Germinal center (tissue), 1 donor: ENCODE measurements around the gene DUOXA1.
A peak's percentile ranks its signal among the peaks of the same experiment; 100 is the strongest.

Experiments used
- DNase-seq: peaks from one replicate; pipeline ENCODE4 v3.0.0; 2012; ENCODE audit warnings: mixed read lengths, low spot score

DUOXA1 gene

DNA sequence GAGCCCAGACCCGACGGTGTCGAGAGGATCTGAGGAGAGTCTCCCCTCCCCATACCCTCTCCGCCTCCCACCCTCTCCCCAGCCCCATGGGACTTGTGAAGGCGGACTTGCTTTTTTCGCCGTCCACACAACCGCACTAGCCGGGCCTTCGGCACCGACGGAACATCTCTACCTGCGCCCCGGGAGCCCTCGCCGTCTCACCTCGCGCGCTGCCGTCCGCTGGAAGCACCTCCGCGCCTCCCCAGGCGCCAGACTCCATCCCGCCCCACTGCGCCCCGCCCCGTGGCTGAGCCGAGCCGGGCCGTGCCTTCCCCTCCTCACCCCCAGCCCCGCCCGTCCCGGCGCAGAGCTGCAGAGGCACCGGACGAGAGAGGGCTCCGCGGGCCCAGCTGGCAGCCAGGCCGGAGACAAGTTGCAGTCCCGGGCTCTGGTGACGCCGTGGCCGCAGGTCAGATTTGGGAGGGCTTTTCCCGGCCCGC, at the start of gene DUOXA1, which contains the start of gene DUOX1:
Gene DUOXA1, minus strand, starts transcription at position 229 of the 479 bp plus-strand sequence. CDS start 6,865 bp downstream, outside the sequence.
Gene DUOX1, plus strand, starts transcription at position 344 of the 479 bp plus-strand sequence. CDS start 1,973 bp downstream, outside the sequence.
- DNase-seq, result peak; percentile 51

DNA sequence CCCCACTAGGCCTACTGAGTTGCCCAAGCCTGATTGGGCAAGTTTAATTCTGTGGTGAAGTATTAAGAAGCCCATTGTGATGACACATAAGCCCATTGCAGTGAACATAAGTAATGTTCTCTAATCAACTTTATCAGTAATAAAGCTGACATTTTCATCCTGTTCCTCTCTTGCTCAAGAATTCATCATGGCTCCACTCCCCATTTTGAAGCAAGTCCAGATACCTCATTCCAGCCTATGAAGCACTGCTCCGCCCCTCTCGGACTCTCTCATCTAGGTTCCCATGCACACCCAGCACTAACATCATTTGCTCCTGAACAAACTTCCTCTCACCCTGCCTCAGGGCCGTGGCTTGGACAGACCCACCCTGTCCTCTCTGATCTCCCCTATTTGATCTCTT, 47.6 kb upstream of the DUOXA1 start:
- DNase-seq, result no peak

DNA sequence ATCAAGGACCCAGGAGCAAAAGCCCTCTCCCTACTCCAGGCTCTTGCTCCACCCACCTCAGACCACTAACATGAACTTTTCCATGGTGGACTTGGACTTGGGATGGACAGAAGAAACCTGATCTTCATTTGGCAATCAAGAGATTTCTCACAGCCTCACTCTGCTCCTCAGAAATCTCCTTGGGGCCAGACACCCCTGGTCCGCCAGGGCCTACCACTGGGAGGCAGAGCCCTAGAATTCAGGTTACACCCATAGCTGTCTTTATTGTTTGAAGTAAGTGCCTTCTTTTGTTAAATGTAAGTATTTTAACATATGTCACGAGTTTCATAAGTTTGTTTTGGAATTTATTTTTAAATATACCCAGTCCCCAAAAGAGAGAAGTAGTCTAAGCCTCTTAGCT, 44.9 kb upstream of the DUOXA1 start:
- no peak for DNase-seq

- no peak for DNase-seq
These were observed 44.4 kb upstream of the DUOXA1 start for GRCh38 chr15:45174069-45174468.

DNA sequence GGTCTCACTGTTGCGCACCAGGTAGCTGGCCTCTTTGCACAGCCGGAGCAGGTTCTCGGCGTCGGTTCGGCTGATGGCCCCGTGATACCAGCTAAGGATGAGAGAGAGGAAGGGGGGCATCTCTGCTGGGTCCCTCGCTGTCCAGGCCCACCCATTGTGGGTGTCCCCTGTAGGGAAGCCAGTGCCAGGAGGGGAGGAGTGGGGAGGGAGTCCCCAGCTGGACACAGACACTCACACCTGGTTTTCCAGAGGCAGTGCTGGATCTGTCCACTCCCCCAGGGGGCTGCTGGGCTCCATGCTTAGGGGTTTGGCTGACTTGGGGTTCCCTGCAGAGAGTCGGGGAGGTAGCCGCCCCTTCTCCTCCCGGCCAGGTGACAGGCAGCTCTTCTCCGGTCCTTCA, 42.2 kb upstream of the DUOXA1 start:
- no peak for DNase-seq

DNA sequence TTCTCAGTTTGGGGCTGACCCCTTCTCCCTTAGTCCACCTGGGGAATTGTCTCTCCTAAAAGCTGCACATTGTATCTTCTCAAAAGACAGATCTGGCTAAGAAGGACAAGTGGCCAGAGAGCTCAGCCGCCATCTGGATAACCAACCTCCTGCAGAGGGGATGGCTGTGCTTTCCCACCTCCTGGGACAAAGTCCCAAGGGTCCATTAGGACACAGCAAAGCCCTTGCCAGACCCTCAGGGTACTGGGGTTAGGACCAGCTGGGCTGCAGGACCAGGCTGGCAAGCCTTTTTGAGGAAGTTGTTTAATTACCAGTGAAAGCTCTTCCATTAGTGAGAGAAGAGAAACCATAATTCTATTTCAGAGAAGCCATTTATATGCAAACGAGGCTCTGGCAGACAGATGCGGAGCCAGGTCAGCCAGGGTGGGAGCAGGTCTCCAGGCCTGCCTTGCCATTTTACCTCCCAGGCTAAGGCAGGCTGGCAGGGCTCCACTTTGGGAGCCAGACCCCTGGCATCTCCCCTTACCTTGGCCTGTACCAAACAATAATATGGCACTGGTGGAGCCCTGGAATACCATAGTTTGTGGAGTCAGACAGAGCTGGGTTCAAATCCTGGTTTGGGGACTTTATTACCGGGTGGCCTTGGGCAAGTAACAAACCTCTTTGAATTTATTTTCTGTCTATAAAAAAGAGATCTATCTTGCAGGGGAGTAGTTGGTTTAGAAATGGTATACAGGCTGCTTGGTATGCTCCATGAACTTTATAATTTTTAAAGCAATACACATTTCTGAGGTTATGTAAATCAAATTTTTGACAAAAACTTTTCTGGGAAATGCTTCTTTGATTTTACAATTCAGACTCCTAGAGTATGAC, 40.2 kb upstream of the DUOXA1 start:
- peak; percentile 56 for DNase-seq

DNA sequence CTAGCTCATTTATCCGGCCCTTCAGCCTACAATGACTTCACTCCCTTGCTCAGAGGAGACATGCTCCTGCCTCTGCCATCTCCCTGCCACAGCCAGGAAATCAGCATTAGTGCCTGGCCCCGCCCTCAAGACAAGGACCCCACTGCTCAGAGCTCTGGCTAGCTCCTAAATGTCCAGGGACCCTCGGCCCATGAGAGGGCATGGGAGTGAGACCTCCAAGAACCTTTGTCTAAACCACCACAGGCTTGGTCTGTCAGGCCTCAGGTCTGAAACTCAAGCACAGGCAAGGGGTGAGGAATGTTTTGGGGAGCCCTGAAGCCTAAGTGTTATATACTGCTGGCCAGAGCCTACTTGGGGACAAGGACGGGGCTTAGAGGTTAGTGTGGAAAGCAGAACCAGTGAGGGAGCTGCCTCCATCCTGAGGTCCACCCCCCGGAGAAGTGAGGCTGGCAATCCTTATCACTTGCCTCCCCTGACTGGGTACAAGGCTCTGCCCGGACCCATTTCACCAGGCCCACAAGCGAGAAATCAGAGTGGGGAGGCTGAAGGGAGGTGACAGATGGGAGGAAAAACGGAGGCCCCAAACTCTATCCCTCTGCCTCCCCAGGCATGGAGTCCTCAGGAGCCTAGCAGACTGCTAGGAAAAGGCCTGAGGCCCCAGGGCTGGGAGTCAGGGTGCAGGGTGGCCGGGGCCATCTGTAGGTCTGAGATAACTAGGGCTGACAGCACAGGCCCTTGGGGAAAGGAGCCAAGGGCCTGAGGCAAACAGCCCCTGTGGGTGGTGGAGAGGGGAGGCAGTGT, 39.3 kb upstream of the DUOXA1 start:
- DNase-seq, result no peak

DNA sequence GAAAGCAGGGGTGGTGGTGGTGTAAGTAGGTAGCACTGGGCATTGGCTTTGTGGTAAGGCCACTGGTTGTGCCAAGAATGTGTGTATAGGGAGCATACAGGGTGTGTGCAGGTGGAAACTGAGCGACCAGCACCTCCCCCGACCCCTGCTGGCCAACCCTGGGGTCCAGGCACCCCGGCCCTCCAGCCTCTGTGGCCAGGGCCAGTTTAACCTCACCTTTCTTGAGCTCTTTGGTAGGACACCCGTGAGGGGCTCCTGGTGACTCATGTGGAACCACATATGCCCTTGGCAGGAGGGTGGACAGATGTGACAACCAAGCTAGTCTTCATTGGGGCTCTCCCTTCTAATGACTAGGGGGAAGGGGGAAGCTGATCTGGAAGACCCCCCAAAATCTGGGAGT, 38.6 kb upstream of the DUOXA1 start:
- DNase-seq, result no peak

DNA sequence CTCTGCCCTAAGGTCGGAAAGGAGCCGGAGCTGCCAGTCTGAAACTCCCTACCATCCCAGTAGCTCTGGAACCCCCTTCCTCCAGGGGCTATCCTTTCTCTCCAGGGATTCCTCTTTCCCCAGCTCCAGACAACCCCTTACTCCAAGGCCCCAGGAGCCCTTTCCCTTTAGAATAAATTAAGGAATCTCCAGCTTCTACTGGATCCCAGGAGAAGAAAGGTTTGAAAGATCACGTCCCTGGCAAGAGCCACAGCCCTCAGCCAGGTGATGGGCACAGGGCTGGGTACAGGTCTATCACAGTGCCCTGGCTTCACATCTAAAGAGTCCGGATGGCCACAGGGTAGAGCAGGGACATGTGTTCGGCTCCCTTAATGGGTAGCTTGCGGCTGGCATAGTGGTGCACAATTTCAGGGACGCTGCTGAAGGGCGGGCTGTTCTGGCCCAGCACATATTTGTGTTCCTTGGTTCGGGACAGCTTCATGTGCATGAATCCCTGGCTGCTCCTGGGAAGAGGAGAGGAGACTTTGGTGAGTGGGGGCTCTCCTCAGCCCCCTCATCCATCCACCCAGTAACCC, 38.0 kb upstream of the DUOXA1 start:
- no peak for DNase-seq

DNA sequence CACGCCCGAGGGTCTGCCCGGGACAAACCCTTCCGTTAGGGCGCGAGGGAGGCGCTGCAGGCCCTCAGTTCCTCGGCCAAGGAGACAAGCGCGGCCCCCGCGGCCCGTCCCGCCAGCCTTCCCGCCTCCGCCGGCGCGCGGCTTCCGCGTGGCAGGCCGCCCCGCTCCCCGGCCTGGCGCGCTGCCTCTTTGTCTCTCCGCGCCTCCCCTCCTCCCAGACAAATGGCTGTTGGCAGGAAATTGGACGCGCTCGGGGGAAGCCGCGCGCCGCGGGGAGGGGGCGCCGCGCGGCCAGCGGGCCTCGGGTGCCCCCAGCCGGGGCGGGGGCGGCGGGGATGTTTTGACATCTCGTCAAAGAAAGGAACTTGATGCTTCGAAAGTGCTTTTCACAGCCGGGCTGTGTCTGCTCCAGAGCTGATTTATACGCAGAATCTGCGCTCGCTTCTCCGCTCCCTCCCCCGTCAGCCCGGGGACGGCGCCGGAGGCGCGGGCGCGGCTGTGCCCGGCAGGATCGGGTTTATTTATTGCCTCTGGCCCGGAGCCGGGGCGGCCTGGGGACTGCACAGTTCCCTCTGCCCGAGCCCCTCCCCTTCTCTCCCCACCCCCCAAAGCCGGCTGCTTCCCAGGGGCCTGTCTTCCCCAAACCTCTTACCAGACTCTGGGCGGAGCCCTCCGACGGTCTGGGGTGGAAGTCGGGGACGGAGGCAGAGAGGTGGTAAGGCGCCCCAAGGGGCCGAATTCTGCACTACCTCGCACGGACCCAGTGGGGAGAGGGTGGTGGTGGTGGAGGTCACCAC, 37.4 kb upstream of the DUOXA1 start:
- peak; percentile 89 for DNase-seq

GRCh38 chr15:45165536-45165935, 35.9 kb upstream of the DUOXA1 start:
- DNase-seq, result no peak

DNA sequence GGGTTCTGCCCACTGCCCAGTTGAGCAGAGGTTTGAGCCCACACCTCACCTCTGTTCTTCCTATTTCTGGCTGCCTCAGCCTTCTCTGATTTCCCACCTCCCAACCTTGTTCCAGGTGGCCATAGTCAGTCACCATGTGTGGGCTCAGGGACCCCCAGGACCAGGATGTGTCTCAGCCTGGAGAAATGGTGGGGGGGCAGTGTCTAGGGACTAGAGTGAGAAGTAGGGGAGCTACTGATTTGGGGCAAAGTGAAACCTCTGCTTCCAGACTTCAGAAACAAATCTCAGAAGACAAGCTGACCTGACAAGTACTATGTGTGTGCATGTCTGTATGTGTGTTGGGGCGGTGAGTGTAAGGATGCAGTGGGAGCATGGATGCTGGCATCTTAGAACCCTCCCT, 35.2 kb upstream of the DUOXA1 start:
- no peak for DNase-seq

DNA sequence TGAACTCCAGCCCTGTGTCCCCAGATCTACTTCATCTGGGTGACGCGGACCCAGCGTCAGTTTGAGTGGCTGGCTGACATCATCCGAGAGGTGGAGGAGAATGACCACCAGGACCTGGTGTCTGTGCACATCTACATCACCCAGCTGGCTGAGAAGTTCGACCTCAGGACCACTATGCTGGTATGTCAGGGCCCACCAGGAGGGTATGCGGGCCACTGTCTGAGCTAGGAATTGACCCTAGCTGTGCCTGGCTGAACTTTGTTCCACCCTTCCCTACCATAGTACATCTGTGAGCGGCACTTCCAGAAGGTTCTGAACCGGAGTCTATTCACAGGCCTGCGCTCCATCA, 33.8 kb upstream of the DUOXA1 start:
- DNase-seq, result no peak

GRCh38 chr15:45162771-45163507, 33.3 kb upstream of the DUOXA1 start:
- peak; percentile 86 for DNase-seq

- DNase-seq, result no peak
These were observed 32.0 kb upstream of the DUOXA1 start for GRCh38 chr15:45161666-45162065.

DNA sequence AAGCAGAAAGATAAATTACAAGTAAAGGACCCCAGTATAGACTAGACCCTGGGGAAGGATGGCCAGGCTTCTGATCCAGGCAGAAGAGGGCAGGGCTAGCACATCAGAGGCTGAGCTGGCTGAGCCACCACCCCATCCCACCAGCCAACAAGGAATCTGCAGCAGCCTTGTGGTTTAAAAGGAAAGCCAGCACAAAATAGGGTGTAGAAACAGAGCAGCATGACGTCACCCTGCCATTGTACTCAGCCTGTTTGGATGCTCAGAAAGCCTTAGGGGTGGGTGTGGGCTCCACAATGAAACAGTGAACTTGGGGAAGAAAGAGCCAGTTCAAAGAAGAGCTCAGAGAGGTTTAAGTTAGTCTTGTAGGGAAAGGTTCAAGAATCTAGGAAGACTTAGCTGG, 28.3 kb upstream of the DUOXA1 start:
- no peak for DNase-seq

DNA sequence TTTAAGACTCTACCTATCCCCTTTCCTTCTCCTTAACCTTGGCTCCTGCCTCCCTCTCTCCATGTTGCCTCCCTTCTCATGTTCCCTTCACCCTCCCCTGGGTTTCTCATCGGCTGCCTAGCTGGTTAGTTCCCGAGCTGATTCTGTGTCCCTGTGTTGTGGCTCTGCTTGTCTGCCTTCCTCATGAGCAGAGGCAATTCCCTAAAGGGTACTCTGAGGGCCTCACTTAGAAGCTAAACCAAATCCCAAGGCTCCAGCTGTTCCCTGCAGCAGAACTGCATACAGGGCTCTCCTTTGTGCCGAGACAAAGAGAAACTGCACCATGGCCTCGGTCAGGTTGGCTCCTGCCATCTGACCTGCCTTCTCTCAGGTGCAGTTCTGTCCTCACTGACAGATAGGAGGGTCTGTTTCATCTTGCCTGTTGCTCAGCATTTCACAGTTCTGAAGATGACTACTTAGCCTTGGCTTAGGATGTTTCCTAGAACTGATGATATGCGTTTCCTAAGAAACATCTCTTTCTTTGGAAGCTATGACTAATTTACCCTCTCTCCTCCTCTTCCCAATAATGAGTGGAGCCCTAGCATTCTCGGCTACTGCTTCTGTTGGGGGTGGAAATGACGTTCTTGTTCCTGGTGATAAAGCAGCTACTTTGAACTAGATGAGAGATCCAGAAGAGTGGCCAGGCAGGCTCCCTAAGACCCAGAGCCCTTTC, 27.2 kb upstream of the DUOXA1 start:
- DNase-seq, result no peak

- DNase-seq, result no peak
These were observed 26.1 kb upstream of the DUOXA1 start for GRCh38 chr15:45155739-45156138.

DNA sequence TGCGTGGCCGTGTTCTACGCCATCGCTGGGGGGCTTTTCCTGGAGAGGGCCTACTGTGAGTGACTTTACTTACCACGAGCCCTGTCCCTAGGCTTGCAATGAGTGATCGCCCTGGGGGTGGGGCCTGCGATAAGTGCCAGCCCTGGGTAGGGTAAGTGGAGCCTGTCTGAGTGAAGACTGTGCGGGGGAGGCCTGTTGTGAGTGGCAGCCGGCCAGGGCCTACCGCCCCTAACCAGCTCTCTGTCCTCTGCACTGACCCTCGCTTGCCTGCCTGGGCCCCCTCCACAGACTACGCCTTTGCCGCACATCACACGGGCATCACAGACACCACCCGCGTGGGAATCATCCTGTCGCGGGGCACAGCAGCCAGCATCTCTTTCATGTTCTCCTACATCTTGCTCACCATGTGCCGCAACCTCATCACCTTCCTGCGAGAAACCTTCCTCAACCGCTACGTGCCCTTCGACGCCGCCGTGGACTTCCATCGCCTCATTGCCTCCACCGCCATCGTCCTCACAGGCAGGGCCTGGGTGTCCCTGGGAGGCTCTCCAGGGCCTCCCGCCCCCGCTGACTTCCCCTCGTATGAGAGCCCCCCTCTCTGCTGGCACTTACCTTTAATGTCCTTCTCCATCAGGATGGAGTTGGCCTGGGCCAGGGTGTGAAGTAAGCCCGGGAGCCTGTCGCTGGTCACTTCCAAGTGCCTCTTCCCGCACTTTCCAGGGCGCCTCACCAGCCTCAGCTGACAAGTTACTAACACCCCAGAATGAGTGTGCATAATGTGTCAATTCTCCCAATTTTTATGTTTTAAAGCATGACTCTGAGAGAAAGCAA, 22.5 kb upstream of the DUOXA1 start:
- no peak for DNase-seq

DNA sequence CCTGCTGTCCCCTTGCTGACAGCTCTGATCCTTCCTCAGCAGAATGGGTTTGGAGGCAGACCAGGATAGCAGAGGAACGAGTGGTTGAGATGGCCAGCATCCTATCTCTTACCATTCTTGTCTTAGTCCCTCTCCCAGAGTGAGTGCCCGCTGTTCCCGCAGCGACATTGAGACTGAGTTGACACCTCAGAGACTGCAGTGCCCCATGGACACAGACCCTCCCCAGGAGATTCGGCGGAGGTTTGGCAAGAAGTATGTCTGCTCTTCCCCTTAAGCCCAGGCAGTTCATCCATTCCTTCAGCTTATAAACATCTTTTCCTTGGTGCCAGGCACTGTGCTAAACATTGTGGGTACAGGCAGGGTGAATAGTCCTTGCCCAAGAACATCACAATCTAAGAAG, 21.3 kb upstream of the DUOXA1 start:
- no peak for DNase-seq
